ENCODE measurements around the gene NLRP6. TPM values are rescaled to one million over a fixed set of nuclear protein-coding genes. Genes with fewer than 3 reads are reported as not detected.
A peak's percentile ranks its signal among the peaks of the same experiment; 100 is the strongest.

NLRP6 gene
- total RNA-seq, 1 donor from 2014 or later: 1.7 TPM

DNA sequence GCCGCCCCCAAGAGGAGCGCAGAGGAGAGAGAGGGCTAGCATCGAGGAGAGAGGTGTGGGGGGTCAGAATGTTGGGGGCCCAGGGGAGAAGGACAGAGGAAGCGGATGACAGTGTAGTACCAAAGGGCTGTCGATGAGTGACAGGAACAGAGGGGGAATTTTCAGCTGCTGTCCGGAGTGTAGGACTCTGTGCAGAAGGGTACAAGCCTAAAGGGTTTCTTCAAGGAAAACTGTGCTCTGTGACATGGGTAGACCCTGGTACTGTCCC lies 5.3 kb upstream of the NLRP6 start:
- H3K4me1 ChIP-seq: peaks cover 7% of the 10 kb centered on the region
- H3K27ac ChIP-seq: no peak overlapping the region
- peaks cover 2% of the 10 kb centered on the region for H3K27me3 ChIP-seq
- H3K4me3 ChIP-seq: no peak overlapping the region
- ATAC-seq (no peak), DNase-seq (no peak)
- intact Hi-C loops (cut with DNase I): no loop called here
- H3K9me3 ChIP-seq: no peaks in the 10 kb centered on the region
- no peaks in the 10 kb centered on the region for H3K36me3 ChIP-seq
- TF ChIP-seq, protein P1, sequence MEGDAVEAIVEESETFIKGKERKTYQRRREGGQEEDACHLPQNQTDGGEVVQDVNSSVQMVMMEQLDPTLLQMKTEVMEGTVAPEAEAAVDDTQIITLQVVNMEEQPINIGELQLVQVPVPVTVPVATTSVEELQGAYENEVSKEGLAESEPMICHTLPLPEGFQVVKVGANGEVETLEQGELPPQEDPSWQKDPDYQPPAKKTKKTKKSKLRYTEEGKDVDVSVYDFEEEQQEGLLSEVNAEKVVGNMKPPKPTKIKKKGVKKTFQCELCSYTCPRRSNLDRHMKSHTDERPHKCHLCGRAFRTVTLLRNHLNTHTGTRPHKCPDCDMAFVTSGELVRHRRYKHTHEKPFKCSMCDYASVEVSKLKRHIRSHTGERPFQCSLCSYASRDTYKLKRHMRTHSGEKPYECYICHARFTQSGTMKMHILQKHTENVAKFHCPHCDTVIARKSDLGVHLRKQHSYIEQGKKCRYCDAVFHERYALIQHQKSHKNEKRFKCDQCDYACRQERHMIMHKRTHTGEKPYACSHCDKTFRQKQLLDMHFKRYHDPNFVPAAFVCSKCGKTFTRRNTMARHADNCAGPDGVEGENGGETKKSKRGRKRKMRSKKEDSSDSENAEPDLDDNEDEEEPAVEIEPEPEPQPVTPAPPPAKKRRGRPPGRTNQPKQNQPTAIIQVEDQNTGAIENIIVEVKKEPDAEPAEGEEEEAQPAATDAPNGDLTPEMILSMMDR (IDR thresholded peaks at IDR 0.05): no peak

DNA sequence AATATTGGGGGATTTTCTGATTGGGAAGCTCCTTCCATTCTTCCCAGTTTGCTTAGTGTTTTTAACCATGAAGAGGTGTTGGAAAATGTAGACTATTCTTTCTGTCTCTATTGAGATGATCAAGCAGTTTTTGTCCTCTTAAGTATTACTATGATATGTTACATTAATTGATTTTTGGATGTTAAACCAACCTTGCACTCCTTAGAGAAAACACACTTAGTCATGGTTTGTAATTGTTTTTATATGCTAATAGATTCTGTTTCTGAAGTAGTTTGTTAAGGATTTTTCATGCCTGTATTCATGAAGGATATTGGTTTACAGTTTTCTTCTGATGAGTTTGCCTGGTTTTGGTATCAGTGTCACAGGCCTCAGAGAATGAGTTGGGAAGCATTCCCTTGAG lies 2.0 kb upstream of the NLRP6 start:
- H3K9me3 ChIP-seq: no peaks in the 10 kb centered on the region
- H3K27ac ChIP-seq: no peak overlapping the region
- H3K4me3 ChIP-seq: no peak overlapping the region
- no peaks in the 10 kb centered on the region for H3K36me3 ChIP-seq
- TF ChIP-seq, protein P1 (IDR thresholded peaks at IDR 0.05): no peak
- DNase-seq: no peak
- ATAC-seq: no peak
- peaks cover 25% of the 10 kb centered on the region for H3K4me1 ChIP-seq
- peaks cover 34% of the 10 kb centered on the region for H3K27me3 ChIP-seq
- intact Hi-C loops (cut with DNase I): no loop called here

DNA sequence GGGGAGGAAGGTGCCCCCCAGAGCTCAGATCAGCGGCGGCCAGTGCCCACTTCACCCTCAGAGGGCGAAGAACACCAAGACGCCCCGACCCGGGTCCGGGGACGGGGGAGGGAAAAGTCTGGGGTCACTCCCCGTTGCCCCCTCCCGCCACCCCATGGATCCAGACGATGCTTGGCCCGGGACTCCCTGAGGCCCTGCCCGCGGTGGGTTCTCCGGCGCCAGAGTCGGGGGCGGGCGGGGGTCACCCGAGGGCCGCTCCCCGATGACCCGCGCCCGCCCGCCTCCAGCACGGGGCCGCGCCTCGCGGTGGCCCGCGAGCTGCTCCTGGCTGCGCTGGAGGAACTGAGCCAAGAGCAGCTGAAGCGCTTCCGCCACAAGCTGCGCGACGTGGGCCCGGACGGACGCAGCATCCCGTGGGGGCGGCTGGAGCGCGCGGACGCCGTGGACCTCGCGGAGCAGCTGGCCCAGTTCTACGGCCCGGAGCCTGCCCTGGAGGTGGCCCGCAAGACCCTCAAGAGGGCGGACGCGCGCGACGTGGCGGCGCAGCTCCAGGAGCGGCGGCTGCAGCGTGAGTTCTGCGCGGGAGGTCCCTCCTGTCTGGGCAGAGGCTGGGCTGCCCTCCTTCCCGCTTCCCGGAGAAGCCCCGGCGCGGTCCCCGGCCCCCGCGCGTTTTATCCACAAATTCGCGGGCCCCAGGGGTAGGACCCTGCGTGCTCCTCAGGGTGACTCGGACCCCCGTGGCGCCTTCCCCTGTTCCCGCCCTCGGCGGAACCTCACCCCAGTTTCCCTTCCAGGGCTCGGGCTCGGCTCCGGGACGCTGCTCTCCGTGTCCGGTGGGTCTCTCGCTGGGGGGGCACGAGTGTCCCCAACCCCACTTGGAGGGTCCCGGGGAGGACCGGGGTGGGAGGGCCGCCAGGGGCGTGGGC lies 1.1 kb downstream of the NLRP6 start:
- TF ChIP-seq, protein P1 (IDR thresholded peaks at IDR 0.05): no peak
- DNase-seq: peak; percentile 69
- Histone ChIP-seq H3K4me3 (peak overlapping the region; percentile 35), H3K36me3 (no peaks in the 10 kb centered on the region), H3K9me3 (no peaks in the 10 kb centered on the region), H3K4me1 (peaks cover 30% of the 10 kb centered on the region), H3K27ac (no peak overlapping the region), H3K27me3 (peaks cover 65% of the 10 kb centered on the region)
- ATAC-seq: peak; percentile 26
- intact Hi-C loops (cut with DNase I): no loop called here

DNA sequence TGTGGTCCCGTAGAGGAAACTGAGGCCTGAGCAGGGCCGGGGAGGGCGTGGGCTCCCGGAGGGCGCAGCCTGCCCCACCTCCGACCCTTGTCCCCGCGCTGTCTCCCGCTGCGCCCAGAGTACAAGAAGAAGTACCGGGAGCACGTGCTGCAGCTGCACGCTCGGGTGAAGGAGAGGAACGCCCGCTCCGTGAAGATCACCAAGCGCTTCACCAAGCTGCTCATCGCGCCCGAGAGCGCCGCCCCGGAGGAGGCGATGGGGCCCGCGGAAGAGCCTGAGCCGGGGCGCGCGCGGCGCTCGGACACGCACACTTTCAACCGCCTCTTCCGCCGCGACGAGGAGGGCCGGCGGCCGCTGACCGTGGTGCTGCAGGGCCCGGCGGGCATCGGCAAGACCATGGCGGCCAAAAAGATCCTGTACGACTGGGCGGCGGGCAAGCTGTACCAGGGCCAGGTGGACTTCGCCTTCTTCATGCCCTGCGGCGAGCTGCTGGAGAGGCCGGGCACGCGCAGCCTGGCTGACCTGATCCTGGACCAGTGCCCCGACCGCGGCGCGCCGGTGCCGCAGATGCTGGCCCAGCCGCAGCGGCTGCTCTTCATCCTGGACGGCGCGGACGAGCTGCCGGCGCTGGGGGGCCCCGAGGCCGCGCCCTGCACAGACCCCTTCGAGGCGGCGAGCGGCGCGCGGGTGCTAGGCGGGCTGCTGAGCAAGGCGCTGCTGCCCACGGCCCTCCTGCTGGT lies 1.9 kb downstream of the NLRP6 start:
- Histone ChIP-seq H3K9me3 (no peaks in the 10 kb centered on the region), H3K4me3 (peak overlapping the region; percentile 35), H3K4me1 (peaks cover 30% of the 10 kb centered on the region), H3K36me3 (no peaks in the 10 kb centered on the region), H3K27ac (no peak overlapping the region), H3K27me3 (peaks cover 72% of the 10 kb centered on the region)
- DNase-seq: peak; percentile 67
- ATAC-seq: peak; percentile 33
- intact Hi-C loops (cut with DNase I): no loop called here
- TF ChIP-seq, protein P1 (IDR thresholded peaks at IDR 0.05): no peak

DNA sequence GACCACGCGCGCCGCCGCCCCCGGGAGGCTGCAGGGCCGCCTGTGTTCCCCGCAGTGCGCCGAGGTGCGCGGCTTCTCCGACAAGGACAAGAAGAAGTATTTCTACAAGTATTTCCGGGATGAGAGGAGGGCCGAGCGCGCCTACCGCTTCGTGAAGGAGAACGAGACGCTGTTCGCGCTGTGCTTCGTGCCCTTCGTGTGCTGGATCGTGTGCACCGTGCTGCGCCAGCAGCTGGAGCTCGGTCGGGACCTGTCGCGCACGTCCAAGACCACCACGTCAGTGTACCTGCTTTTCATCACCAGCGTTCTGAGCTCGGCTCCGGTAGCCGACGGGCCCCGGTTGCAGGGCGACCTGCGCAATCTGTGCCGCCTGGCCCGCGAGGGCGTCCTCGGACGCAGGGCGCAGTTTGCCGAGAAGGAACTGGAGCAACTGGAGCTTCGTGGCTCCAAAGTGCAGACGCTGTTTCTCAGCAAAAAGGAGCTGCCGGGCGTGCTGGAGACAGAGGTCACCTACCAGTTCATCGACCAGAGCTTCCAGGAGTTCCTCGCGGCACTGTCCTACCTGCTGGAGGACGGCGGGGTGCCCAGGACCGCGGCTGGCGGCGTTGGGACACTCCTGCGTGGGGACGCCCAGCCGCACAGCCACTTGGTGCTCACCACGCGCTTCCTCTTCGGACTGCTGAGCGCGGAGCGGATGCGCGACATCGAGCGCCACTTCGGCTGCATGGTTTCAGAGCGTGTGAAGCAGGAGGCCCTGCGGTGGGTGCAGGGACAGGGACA lies 2.7 kb downstream of the NLRP6 start:
- TF ChIP-seq, protein P1 (IDR thresholded peaks at IDR 0.05): no peak
- intact Hi-C loops (cut with DNase I): no loop called here
- Histone ChIP-seq H3K4me3 (peak overlapping the region; percentile 35), H3K27me3 (peaks cover 80% of the 10 kb centered on the region), H3K27ac (no peak overlapping the region), H3K9me3 (no peaks in the 10 kb centered on the region), H3K36me3 (no peaks in the 10 kb centered on the region), H3K4me1 (peaks cover 30% of the 10 kb centered on the region)
- ATAC-seq: peak; percentile 23
- peak; percentile 67 for DNase-seq

All from upper lobe of right lung (tissue), 1 donor.